Measurements from ENCODE around the gene SCYL3.

DNA sequence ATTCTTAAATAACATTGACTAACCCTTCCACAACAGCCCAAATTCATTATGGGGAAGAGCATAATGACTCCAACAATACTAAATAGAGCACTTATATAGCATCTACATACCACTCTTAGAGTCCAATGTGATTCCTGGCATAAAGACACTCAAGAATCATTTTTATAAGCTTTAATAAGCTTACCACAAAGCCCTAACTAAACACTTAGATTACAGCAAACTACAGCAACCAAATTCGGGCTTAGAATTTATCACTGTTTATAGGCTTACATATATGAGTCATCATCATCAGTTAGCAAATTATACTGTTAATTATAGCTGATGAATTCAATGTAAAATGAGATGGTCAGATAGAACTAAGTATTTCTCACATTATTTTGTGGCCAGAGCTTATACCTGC lies 7.3 kb downstream of the SCYL3 start:
- TF ChIP-seq, protein P1, sequence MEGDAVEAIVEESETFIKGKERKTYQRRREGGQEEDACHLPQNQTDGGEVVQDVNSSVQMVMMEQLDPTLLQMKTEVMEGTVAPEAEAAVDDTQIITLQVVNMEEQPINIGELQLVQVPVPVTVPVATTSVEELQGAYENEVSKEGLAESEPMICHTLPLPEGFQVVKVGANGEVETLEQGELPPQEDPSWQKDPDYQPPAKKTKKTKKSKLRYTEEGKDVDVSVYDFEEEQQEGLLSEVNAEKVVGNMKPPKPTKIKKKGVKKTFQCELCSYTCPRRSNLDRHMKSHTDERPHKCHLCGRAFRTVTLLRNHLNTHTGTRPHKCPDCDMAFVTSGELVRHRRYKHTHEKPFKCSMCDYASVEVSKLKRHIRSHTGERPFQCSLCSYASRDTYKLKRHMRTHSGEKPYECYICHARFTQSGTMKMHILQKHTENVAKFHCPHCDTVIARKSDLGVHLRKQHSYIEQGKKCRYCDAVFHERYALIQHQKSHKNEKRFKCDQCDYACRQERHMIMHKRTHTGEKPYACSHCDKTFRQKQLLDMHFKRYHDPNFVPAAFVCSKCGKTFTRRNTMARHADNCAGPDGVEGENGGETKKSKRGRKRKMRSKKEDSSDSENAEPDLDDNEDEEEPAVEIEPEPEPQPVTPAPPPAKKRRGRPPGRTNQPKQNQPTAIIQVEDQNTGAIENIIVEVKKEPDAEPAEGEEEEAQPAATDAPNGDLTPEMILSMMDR (IDR thresholded peaks at IDR 0.05; ENCODE audit: insufficient read depth, low read length, poor library complexity, severe bottlenecking): no peak
- no peak for TF ChIP-seq EZH2phosphoT487 (conservative IDR thresholded peaks at IDR 0.05; ENCODE audit: low read length)
